Small intestine (tissue), 7 donors: ENCODE data around the gene CDCA5. TPM values are rescaled to one million over a fixed set of nuclear protein-coding genes. Genes with fewer than 3 reads are reported as not detected.

Experiments
- DNase-seq, 2 donors: peaks; one replicate each; pipeline versions ENCODE4 v3.0.0 to v3.0.0-alpha.2; 2013
- FAIRE-seq: peaks from 2 replicates; lab custom pipeline; 2012; peaks lifted over from hg19 to GRCh38; lab: Jason Lieb, UNC
- H3K27ac ChIP-seq, 3 donors: one replicate each; pipeline ENCODE4 v1.5.1; 2013; ENCODE audit warnings: low read length in 2 of 3, mild to moderate bottlenecking in 2 of 3, control low read depth in 1 of 3, inconsistent platforms in 1 of 3, low read depth in 1 of 3, moderate library complexity in 1 of 3
- H3K27me3 ChIP-seq, 3 donors: one replicate each; pipeline ENCODE4 v1.6.1; 2013; ENCODE audit warnings: low read length in 3 of 3, inconsistent platforms in 1 of 3; ENCODE audit not compliant: control insufficient read depth in 3 of 3, insufficient read depth in 3 of 3
- H3K36me3 ChIP-seq, 3 donors: one replicate each; pipeline ENCODE4 v1.6.1; 2013; ENCODE audit warnings: low read length in 3 of 3, inconsistent platforms in 1 of 3, low read depth in 1 of 3, mild to moderate bottlenecking in 1 of 3, moderate library complexity in 1 of 3; ENCODE audit not compliant: control insufficient read depth in 3 of 3, insufficient read depth in 2 of 3
- H3K4me1 ChIP-seq, 3 donors: one replicate each; pipeline ENCODE4 v1.6.1; 2013; ENCODE audit warnings: low read length in 2 of 3, inconsistent platforms in 1 of 3, low read depth in 1 of 3, mild to moderate bottlenecking in 1 of 3, moderate library complexity in 1 of 3; ENCODE audit not compliant: control insufficient read depth in 3 of 3, insufficient read depth in 2 of 3
- H3K4me3 ChIP-seq, 3 donors: one replicate each; pipeline ENCODE4 v1.5.1; 2013; ENCODE audit warnings: low read length in 3 of 3, control low read depth in 1 of 3, inconsistent platforms in 1 of 3, low read depth in 1 of 3, mild to moderate bottlenecking in 1 of 3, moderate library complexity in 1 of 3
- H3K9me3 ChIP-seq, 2 donors: one replicate each; pipeline ENCODE4 v1.6.1; 2013; ENCODE audit warnings: low read depth in 1 of 2, low read length in 1 of 2; ENCODE audit not compliant: control insufficient read depth in 2 of 2, insufficient read depth in 1 of 2
- WGBS, 3 donors: extraction: QIAGEN DNeasy Blood & Tissue Kit; methylation state at CpG; one replicate each; pipeline ENCODE4 v1.1.7; 2013; 5-methylcytosine and 5-hydroxymethylcytosine counted together
- polyA plus RNA-seq, 4 donors: library from polyadenylated mRNA; stranded (reverse) in 3 of 4; unstranded in 1 of 4; fragments of 200-250 nt in 3 of 4; fragments of 120-200 nt in 1 of 4; gene quantifications; one replicate each; pipeline versions ENCODE4 v1.2.1 to v1.2.3, GENCODE V29; 2013
- donor health status: healthy with polysubstance abuse.
- donor health status: control.
- donor health status: control.
- donor health status: Bipolar disorder and iron deficiency.
- donor health status: healthy.

Gene CDCA5
- polyA plus RNA-seq, 4 donors, result 0.54 to 19.3 (median 8.8) TPM

GRCh38 chr11:65111159-65111743 lies 27.4 kb upstream of the CDCA5 start:
- WGBS, 3 donors, result 60 to 66% (median 62%) methylated on average over 27 to 31 of the region's 31 CpGs
- peaks cover 5 to 73% (median 10%) of the 10 kb centered on the region in 3 donors for H3K36me3 ChIP-seq
- H3K4me3 ChIP-seq, result peak overlapping the region in 1 of 3 donors; percentile 83
- peaks cover 2 to 36% (median 11%) of the 10 kb centered on the region in 3 donors for H3K4me1 ChIP-seq
- H3K27ac ChIP-seq, result peak overlapping the region in 1 of 3 donors; percentile 77
- H3K9me3 ChIP-seq, result no peaks in the 10 kb centered on the region
- FAIRE-seq (no peak), DNase-seq (no peak)
- H3K27me3 ChIP-seq, result no peaks in the 10 kb centered on the region

- no peak overlapping the region for H3K4me3 ChIP-seq
- WGBS, 3 donors, result 6 to 12% (median 7%) methylated on average over 15 to 18 of the region's 18 CpGs
- H3K9me3 ChIP-seq, result no peaks in the 10 kb centered on the region
- FAIRE-seq, result no peak
- peak; percentile 86 to 92 for DNase-seq
- H3K27me3 ChIP-seq, result no peaks in the 10 kb centered on the region
- peaks cover 0 to 32% (median 11%) of the 10 kb centered on the region in 3 donors for H3K4me1 ChIP-seq
- peaks cover 5 to 70% (median 14%) of the 10 kb centered on the region in 3 donors for H3K36me3 ChIP-seq
- H3K27ac ChIP-seq, result peak overlapping the region in 2 of 3 donors; percentile 64 to 77
These were observed 26.6 kb upstream of the CDCA5 start for GRCh38 chr11:65110354-65110861.

DNA sequence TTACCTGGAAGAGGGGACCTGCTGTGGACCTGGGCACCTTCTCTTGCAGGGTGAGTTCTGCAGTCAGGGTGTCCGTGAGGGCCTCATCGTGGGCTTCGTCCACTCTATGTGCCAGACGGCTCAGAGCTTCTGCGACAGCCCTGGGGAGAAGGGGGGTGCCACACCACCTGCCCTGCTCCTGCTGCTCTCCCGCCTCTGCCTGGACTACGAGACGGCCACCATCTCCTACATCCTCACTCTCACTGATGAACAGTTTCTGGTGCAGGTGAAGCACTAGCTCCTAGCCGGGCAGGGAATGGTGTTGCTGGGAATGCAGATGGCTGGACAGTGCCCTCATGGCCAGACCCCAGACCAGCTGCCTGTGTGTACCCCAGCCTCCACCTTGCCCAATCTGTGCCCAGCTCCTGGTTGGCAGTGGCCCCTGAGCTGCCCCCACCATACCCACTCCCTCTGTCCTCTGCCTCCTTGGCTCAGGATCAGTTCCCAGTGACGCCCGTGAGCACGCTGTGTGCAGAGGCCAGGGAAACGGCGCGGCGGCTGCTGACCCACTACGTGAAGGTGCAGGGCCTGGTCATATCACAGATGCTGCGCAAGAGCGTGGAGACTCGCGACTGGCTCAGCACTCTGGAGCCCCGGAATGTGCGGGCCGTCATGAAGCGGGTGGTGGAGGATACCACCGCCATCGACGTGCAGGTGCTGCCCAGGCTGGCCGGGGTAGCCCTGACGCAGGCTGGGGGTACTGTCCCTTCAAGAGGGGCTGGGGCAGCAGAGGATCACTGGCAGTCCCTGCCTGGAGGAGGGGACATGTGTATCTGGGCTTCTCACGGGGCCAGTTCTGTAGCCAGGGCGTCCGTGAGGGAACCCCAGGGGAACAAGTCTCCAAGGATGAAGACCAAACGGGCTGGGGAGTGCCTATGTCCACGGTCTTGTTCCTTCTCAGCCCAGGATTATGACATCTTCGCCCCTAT lies 25.7 kb upstream of the CDCA5 start:
- WGBS, 3 donors, result 91 to 92% (median 91%) methylated on average over 36 of the region's 36 CpGs
- peaks cover 0 to 32% (median 11%) of the 10 kb centered on the region in 3 donors for H3K4me1 ChIP-seq
- peaks cover 5 to 65% (median 14%) of the 10 kb centered on the region in 3 donors for H3K36me3 ChIP-seq
- H3K9me3 ChIP-seq, result no peaks in the 10 kb centered on the region
- H3K27ac ChIP-seq, result no peak overlapping the region
- no peak for DNase-seq
- no peak overlapping the region for H3K4me3 ChIP-seq
- no peaks in the 10 kb centered on the region for H3K27me3 ChIP-seq
- FAIRE-seq, result no peak

- Histone ChIP-seq H3K4me3 (no peak overlapping the region), H3K4me1 (peaks cover 0 to 26% (median 11%) of the 10 kb centered on the region in 3 donors), H3K9me3 (no peaks in the 10 kb centered on the region), H3K27ac (no peak overlapping the region), H3K36me3 (peaks cover 5 to 62% (median 14%) of the 10 kb centered on the region in 3 donors), H3K27me3 (no peaks in the 10 kb centered on the region)
- DNase-seq, result no peak
- 94 to 96% (median 95%) methylated on average over 30 to 38 of the region's 38 CpGs for WGBS, 3 donors
- no peak for FAIRE-seq
These were observed 24.8 kb upstream of the CDCA5 start for GRCh38 chr11:65108469-65109123.

DNA sequence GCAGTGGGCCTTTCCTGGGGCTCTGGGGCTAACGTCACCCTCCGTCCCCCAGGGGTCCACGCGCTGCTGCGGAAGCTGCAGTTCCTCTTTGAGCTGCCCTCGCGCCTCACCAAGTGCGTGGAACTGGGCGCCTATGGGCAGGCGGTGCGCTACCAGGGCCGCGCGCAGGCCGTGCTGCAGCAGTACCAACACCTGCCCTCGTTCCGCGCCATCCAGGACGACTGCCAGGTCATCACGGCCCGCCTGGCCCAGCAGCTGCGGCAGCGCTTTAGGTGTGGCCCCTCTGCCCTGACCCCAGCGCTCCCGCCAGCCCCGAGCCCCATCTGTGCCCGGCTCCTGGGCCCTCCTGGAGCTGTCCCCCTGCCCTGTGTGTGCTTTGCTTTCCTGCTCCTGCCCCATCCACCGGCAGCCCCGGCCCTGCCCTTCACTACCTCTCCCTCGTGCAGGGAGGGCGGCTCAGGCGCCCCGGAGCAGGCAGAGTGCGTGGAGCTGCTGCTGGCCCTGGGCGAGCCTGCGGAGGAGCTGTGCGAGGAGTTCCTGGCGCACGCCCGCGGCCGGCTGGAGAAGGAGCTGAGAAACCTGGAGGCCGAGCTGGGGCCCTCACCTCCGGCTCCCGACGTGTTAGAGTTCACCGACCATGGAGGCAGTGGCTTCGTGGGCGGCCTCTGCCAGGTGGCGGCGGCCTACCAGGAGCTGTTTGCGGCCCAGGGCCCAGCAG lies 24.1 kb upstream of the CDCA5 start:
- no peaks in the 10 kb centered on the region for H3K27me3 ChIP-seq
- FAIRE-seq, result no peak
- 95 to 96% (median 95%) methylated on average over 45 to 52 of the region's 52 CpGs for WGBS, 3 donors
- no peak for DNase-seq
- H3K36me3 ChIP-seq, result peaks cover 5 to 63% (median 14%) of the 10 kb centered on the region in 3 donors
- H3K27ac ChIP-seq, result no peak overlapping the region
- no peak overlapping the region for H3K4me3 ChIP-seq
- H3K4me1 ChIP-seq, result peaks cover 0 to 20% (median 4%) of the 10 kb centered on the region in 3 donors
- H3K9me3 ChIP-seq, result no peaks in the 10 kb centered on the region

DNA sequence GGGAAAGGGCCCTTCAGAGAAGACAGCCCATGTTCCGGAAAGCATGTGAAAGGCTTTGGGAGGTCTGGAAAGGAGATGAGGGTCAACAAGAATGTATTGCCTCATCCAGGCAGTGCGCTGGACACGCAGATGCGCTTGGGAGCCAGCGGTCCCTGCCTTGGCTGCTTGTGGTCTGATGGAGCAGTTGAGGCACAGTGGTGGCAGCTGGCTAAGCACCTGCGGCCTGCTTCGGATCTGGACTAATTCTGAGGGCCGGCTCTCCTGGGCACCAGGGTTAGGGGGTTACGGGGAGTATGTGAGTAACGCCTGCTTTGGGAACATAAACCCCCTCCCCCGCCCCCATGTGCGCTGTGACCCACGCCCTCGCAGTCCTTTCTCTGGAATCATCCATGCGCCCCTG lies 23.2 kb upstream of the CDCA5 start:
- FAIRE-seq (no peak), DNase-seq (no peak)
- H3K4me3 ChIP-seq, result no peak overlapping the region
- no peaks in the 10 kb centered on the region for H3K27me3 ChIP-seq
- no peaks in the 10 kb centered on the region for H3K9me3 ChIP-seq
- H3K36me3 ChIP-seq, result peaks cover 5 to 71% (median 14%) of the 10 kb centered on the region in 3 donors
- no peak overlapping the region for H3K27ac ChIP-seq
- 94 to 97% (median 96%) methylated on average over 15 of the region's 15 CpGs for WGBS, 3 donors
- H3K4me1 ChIP-seq, result peaks cover 0 to 16% (median 2%) of the 10 kb centered on the region in 3 donors

GRCh38 chr11:65104628-65105027 lies 20.8 kb upstream of the CDCA5 start:
- Histone ChIP-seq H3K36me3 (peaks cover 5 to 64% (median 14%) of the 10 kb centered on the region in 3 donors), H3K4me3 (no peak overlapping the region), H3K4me1 (no peaks in the 10 kb centered on the region), H3K27ac (no peak overlapping the region), H3K9me3 (no peaks in the 10 kb centered on the region), H3K27me3 (no peaks in the 10 kb centered on the region)
- FAIRE-seq, result no peak
- DNase-seq, result no peak
- WGBS, 3 donors, result 76 to 78% (median 78%) methylated on average over 4 of the region's 4 CpGs
